Mucosa of rectum (tissue), 2 donors: Measurements from ENCODE around the gene ENPP3.

Experiments used
- H3K27ac ChIP-seq, 2 donors: one replicate each; pipeline ENCODE4 v1.7.0; 2013; ENCODE audit warnings: inconsistent platforms in 2 of 2, low read depth in 2 of 2, low read length in 2 of 2
- H3K27me3 ChIP-seq, 2 donors: one replicate each; pipeline ENCODE4 v1.7.0; 2013; ENCODE audit warnings: low read length in 2 of 2; ENCODE audit not compliant: control insufficient read depth in 2 of 2, insufficient read depth in 2 of 2
- H3K36me3 ChIP-seq, 2 donors: one replicate each; pipeline ENCODE4 v1.7.0; 2013; ENCODE audit warnings: low read length in 2 of 2; ENCODE audit not compliant: control insufficient read depth in 2 of 2, insufficient read depth in 2 of 2
- H3K4me1 ChIP-seq, 2 donors: one replicate each; pipeline ENCODE4 v1.7.0; 2013; ENCODE audit warnings: low read length in 2 of 2, mild to moderate bottlenecking in 1 of 2; ENCODE audit not compliant: control insufficient read depth in 2 of 2, insufficient read depth in 2 of 2
- H3K4me3 ChIP-seq, 2 donors: one replicate each; pipeline ENCODE4 v1.7.0; 2013; ENCODE audit warnings: low read length in 2 of 2
- H3K9ac ChIP-seq, 2 donors: one replicate each; pipeline ENCODE4 v1.7.0; 2013; ENCODE audit warnings: low read length in 2 of 2, low read depth in 1 of 2, mild to moderate bottlenecking in 1 of 2
- H3K9me3 ChIP-seq, 2 donors: one replicate each; pipeline ENCODE4 v1.7.0; 2013; ENCODE audit warnings: low read length in 2 of 2; ENCODE audit not compliant: control insufficient read depth in 2 of 2
- donor health status: healthy.
- donor health status: Normal muscosa, but diverticular disease.

ENPP3 gene

GRCh38 chr6:131782764-131783163, 145.7 kb downstream of the ENPP3 start:
- H3K4me3 ChIP-seq = no peak overlapping the region
- no peak overlapping the region for H3K9ac ChIP-seq
- no peaks in the 10 kb centered on the region for H3K27me3 ChIP-seq
- peaks cover 0 to 2% of the 10 kb centered on the region in 2 donors for H3K4me1 ChIP-seq
- H3K27ac ChIP-seq = no peak overlapping the region
- H3K9me3 ChIP-seq = no peaks in the 10 kb centered on the region
- H3K36me3 ChIP-seq = no peaks in the 10 kb centered on the region

- H3K4me3 ChIP-seq = no peak overlapping the region
- H3K27ac ChIP-seq = no peak overlapping the region
- H3K4me1 ChIP-seq = no peaks in the 10 kb centered on the region
- H3K9me3 ChIP-seq = no peaks in the 10 kb centered on the region
- no peaks in the 10 kb centered on the region for H3K27me3 ChIP-seq
- H3K36me3 ChIP-seq = no peaks in the 10 kb centered on the region
- no peak overlapping the region for H3K9ac ChIP-seq
These were observed 147.5 kb downstream of the ENPP3 start for GRCh38 chr6:131784561-131784960.

- Histone ChIP-seq H3K9me3 (no peaks in the 10 kb centered on the region), H3K9ac (no peak overlapping the region), H3K27ac (no peak overlapping the region), H3K27me3 (no peaks in the 10 kb centered on the region), H3K4me1 (no peaks in the 10 kb centered on the region), H3K4me3 (no peak overlapping the region), H3K36me3 (no peaks in the 10 kb centered on the region)
These were observed 150.0 kb downstream of the ENPP3 start for GRCh38 chr6:131787079-131787478.

GRCh38 chr6:131787766-131788712, 150.9 kb downstream of the ENPP3 start:
- Histone ChIP-seq H3K27me3 (no peaks in the 10 kb centered on the region), H3K9me3 (no peaks in the 10 kb centered on the region), H3K4me1 (no peaks in the 10 kb centered on the region), H3K27ac (no peak overlapping the region), H3K4me3 (no peak overlapping the region), H3K9ac (no peak overlapping the region), H3K36me3 (no peaks in the 10 kb centered on the region)

- Histone ChIP-seq H3K4me1 (no peaks in the 10 kb centered on the region), H3K4me3 (no peak overlapping the region), H3K36me3 (no peaks in the 10 kb centered on the region), H3K27ac (no peak overlapping the region), H3K9me3 (no peaks in the 10 kb centered on the region), H3K27me3 (no peaks in the 10 kb centered on the region), H3K9ac (no peak overlapping the region)
These were observed 152.1 kb downstream of the ENPP3 start for GRCh38 chr6:131789219-131789618.

- Histone ChIP-seq H3K4me3 (no peak overlapping the region), H3K36me3 (no peaks in the 10 kb centered on the region), H3K9me3 (no peaks in the 10 kb centered on the region), H3K27me3 (no peaks in the 10 kb centered on the region), H3K9ac (no peak overlapping the region), H3K4me1 (no peaks in the 10 kb centered on the region), H3K27ac (no peak overlapping the region)
These were observed 154.4 kb downstream of the ENPP3 start for GRCh38 chr6:131791476-131791875.

GRCh38 chr6:131792091-131792496, 155.0 kb downstream of the ENPP3 start:
- H3K36me3 ChIP-seq = no peaks in the 10 kb centered on the region
- no peaks in the 10 kb centered on the region for H3K9me3 ChIP-seq
- H3K4me1 ChIP-seq = no peaks in the 10 kb centered on the region
- no peaks in the 10 kb centered on the region for H3K27me3 ChIP-seq
- H3K4me3 ChIP-seq = no peak overlapping the region
- H3K9ac ChIP-seq = no peak overlapping the region
- H3K27ac ChIP-seq = no peak overlapping the region

- Histone ChIP-seq H3K36me3 (no peaks in the 10 kb centered on the region), H3K4me1 (no peaks in the 10 kb centered on the region), H3K9me3 (no peaks in the 10 kb centered on the region), H3K27ac (no peak overlapping the region), H3K9ac (no peak overlapping the region), H3K4me3 (no peak overlapping the region), H3K27me3 (no peaks in the 10 kb centered on the region)
These were observed 158.3 kb downstream of the ENPP3 start for GRCh38 chr6:131795366-131795765.
